GM21723 (cell line): ENCODE results near the gene MARCKSL1.

Source experiments
- ATAC-seq: cut with Tn5 transposase; IDR thresholded peaks from one replicate; pipeline ENCODE4 v1.9.1; 2021; ENCODE audit warnings: mild to moderate bottlenecking, moderate library complexity; ENCODE audit not compliant: unreplicated experiment

Gene MARCKSL1

GRCh38 chr1:32353431-32353830, 17.4 kb upstream of the MARCKSL1 start:
- ATAC-seq = no peak

- ATAC-seq = no peak
These were observed 16.9 kb upstream of the MARCKSL1 start for GRCh38 chr1:32352831-32353383.

- no peak for ATAC-seq
These were observed 16.3 kb upstream of the MARCKSL1 start for GRCh38 chr1:32352239-32352745.

GRCh38 chr1:32351399-32352238, 15.6 kb upstream of the MARCKSL1 start:
- peak; percentile 82 for ATAC-seq

GRCh38 chr1:32350785-32351398, 14.9 kb upstream of the MARCKSL1 start:
- ATAC-seq = peak; percentile 47

- ATAC-seq = no peak
These were observed 13.2 kb upstream of the MARCKSL1 start for GRCh38 chr1:32349211-32349708.

- no peak for ATAC-seq
These were observed 10.6 kb upstream of the MARCKSL1 start for GRCh38 chr1:32346532-32347157.

GRCh38 chr1:32345289-32345827, 9.3 kb upstream of the MARCKSL1 start:
- ATAC-seq = no peak

- no peak for ATAC-seq
These were observed 6.7 kb upstream of the MARCKSL1 start for GRCh38 chr1:32342704-32343103.

GRCh38 chr1:32341971-32342370, 5.9 kb upstream of the MARCKSL1 start:
- ATAC-seq = no peak

- no peak for ATAC-seq
These were observed 5.2 kb upstream of the MARCKSL1 start for GRCh38 chr1:32341186-32341757.

- no peak for ATAC-seq
These were observed 3.4 kb upstream of the MARCKSL1 start for GRCh38 chr1:32339363-32339978.

- ATAC-seq = no peak
These were observed 2.7 kb upstream of the MARCKSL1 start for GRCh38 chr1:32338637-32339145.

- ATAC-seq = no peak
These were observed 2.0 kb upstream of the MARCKSL1 start for GRCh38 chr1:32337855-32338636.

GRCh38 chr1:32336963-32337675, 1.1 kb upstream of the MARCKSL1 start:
- no peak for ATAC-seq

- no peak for ATAC-seq
These were observed 529 bp upstream of the MARCKSL1 start for GRCh38 chr1:32336591-32336932.

- ATAC-seq = no peak
These were observed 571 bp downstream of the MARCKSL1 start for GRCh38 chr1:32335535-32335789.

- no peak for ATAC-seq
These were observed 1.0 kb downstream of the MARCKSL1 start for GRCh38 chr1:32334864-32335534.
